ENCODE data around the gene GHDC. TPM values are rescaled to one million over a fixed set of nuclear protein-coding genes. Genes with fewer than 3 reads are reported as not detected.
A peak's percentile ranks its signal among the peaks of the same experiment; 100 is the strongest.

The GHDC gene
- polyA plus RNA-seq, result 2.7 to 4.7 TPM (median 4.4 TPM) in 3 replicates
- polyA plus RNA-seq (2011; ENCODE audit: low read depth), result 0.59 TPM
- polyA plus RNA-seq (2011; cell fraction: cytosol; rRNA removed), result 1.2 and 2.6 TPM in 2 replicates
- 8.3 and 9.9 TPM in 2 replicates for polyA plus RNA-seq (2011; cell fraction: nucleus; rRNA removed)
- 3.5 and 6.7 TPM in 2 replicates for polyA plus RNA-seq (2012; ENCODE audit: low replicate concordance)
- 2.0 to 3.8 TPM (median 2.5 TPM) in 3 replicates for polyA minus RNA-seq
- 5.4 TPM for polyA minus RNA-seq (2011; cell fraction: cytosol; rRNA and poly(A)+ RNA removed)
- 7.2 and 7.9 TPM in 2 replicates for polyA minus RNA-seq (2011; cell fraction: nucleus; rRNA and poly(A)+ RNA removed)

- Histone ChIP-seq H3K4me2 (ENCODE audit: control insufficient read depth, extremely low read depth, insufficient read depth, low read depth, low read length) (peak within 1 kb of the TSS; percentile 70), H3K9me3 (ENCODE audit: control insufficient read depth, low read depth, low read length) (no peaks in the 10 kb centered on the region), H3K27ac (ENCODE audit: control insufficient read depth, insufficient read depth, low read length) (peak within 1 kb of the TSS; percentile 36), H3K27me3 (ENCODE audit: control insufficient read depth, extremely low read depth, insufficient read depth, low read length) (no peaks in the 10 kb centered on the region), H2AFZ (ENCODE audit: control insufficient read depth, low read length) (peak within 1 kb of the TSS; percentile 93), H3K36me3 (ENCODE audit: control insufficient read depth in 2 of 2, extremely low read depth in 1 of 2, insufficient read depth in 2 of 2, low read length in 2 of 2) (peaks cover 0 to 1% of the 10 kb centered on the region in 2 experiments), H3K4me1 (ENCODE audit: control insufficient read depth, extremely low read depth, insufficient read depth, low read length) (no peaks in the 10 kb centered on the region), H3K79me2 (ENCODE audit: control insufficient read depth, insufficient read depth, low read length) (no peaks in the 10 kb centered on the region), H4K20me1 (ENCODE audit: control insufficient read depth, extremely low read depth, insufficient read depth, low read length) (no peaks in the 10 kb centered on the region), H3K9me1 (ENCODE audit: control insufficient read depth, extremely low read depth, insufficient read depth, low read length) (no peaks in the 10 kb centered on the region), H3K4me3 (ENCODE audit: control insufficient read depth in 2 of 3, extremely low read depth in 1 of 3, insufficient read depth in 2 of 3, low read depth in 1 of 3, low read length in 3 of 3) (peak within 1 kb of the TSS; percentile 43 to 77 (median 50)), H3K9ac (ENCODE audit: control insufficient read depth, extremely low read depth, insufficient read depth, low read length) (peak within 1 kb of the TSS; percentile 67)
- FAIRE-seq (peak; percentile 23), DNase-seq (ENCODE audit: low read depth, low spot score) (no peak)
- TF ChIP-seq EZH2 (IDR thresholded peaks at IDR 0.05; ENCODE audit: low read length) (no peak), CTCF (optimal IDR thresholded peaks at IDR 0.05 in 1 of 3, IDR thresholded peaks at IDR 0.05 in 1 of 3, conservative IDR thresholded peaks at IDR 0.05 in 1 of 3; ENCODE audit: extremely low read depth in 1 of 3, insufficient read depth in 2 of 3, low read length in 3 of 3) (no peak)
- dilution Hi-C loops (cut with MboI; ENCODE audit: extremely low pct_ligation_motif_present, low sequenced_read_pairs), result no loop called here
Observed at GRCh38 chr17:42193969-42194899, at the start of gene GHDC. Gene GHDC, minus strand, starts transcription at chr17:42194494. Its CDS starts 913 bp downstream, at chr17:42193581.

- Histone ChIP-seq H3K27ac (ENCODE audit: control insufficient read depth, insufficient read depth, low read length) (no peak overlapping the region), H3K27me3 (ENCODE audit: control insufficient read depth, extremely low read depth, insufficient read depth, low read length) (no peaks in the 10 kb centered on the region), H3K4me2 (ENCODE audit: control insufficient read depth, extremely low read depth, insufficient read depth, low read depth, low read length) (no peak overlapping the region), H4K20me1 (ENCODE audit: control insufficient read depth, extremely low read depth, insufficient read depth, low read length) (no peaks in the 10 kb centered on the region), H3K4me3 (ENCODE audit: control insufficient read depth in 2 of 3, extremely low read depth in 1 of 3, insufficient read depth in 2 of 3, low read depth in 1 of 3, low read length in 3 of 3) (no peak overlapping the region), H3K36me3 (ENCODE audit: control insufficient read depth in 2 of 2, extremely low read depth in 1 of 2, insufficient read depth in 2 of 2, low read length in 2 of 2) (no peaks in the 10 kb centered on the region), H3K4me1 (ENCODE audit: control insufficient read depth, extremely low read depth, insufficient read depth, low read length) (no peaks in the 10 kb centered on the region), H3K9me3 (ENCODE audit: control insufficient read depth, low read depth, low read length) (no peaks in the 10 kb centered on the region), H3K9me1 (ENCODE audit: control insufficient read depth, extremely low read depth, insufficient read depth, low read length) (no peaks in the 10 kb centered on the region), H3K9ac (ENCODE audit: control insufficient read depth, extremely low read depth, insufficient read depth, low read length) (no peak overlapping the region), H3K79me2 (ENCODE audit: control insufficient read depth, insufficient read depth, low read length) (no peaks in the 10 kb centered on the region), H2AFZ (ENCODE audit: control insufficient read depth, low read length) (no peak overlapping the region)
- FAIRE-seq (no peak), DNase-seq (ENCODE audit: low read depth, low spot score) (no peak)
- dilution Hi-C loops (cut with MboI; ENCODE audit: extremely low pct_ligation_motif_present, low sequenced_read_pairs), result no loop called here
- no peak for TF ChIP-seq CTCF (optimal IDR thresholded peaks at IDR 0.05 in 1 of 3, IDR thresholded peaks at IDR 0.05 in 1 of 3, conservative IDR thresholded peaks at IDR 0.05 in 1 of 3; ENCODE audit: extremely low read depth in 1 of 3, insufficient read depth in 2 of 3, low read length in 3 of 3)
- TF ChIP-seq EZH2 (IDR thresholded peaks at IDR 0.05; ENCODE audit: low read length), result no peak
Observed at GRCh38 chr17:42243493-42243982, 49.2 kb upstream of the GHDC start.
